HepG2 (cell line): ENCODE results near the gene CASP5. TPM values are rescaled to one million over a fixed set of nuclear protein-coding genes. Genes with fewer than 3 reads are reported as not detected.
A peak's percentile ranks its signal among the peaks of the same experiment; 100 is the strongest.

Source experiments
- HBP1 ChIP-seq: IDR thresholded peaks from 2 replicates; pipeline ENCODE4 v1.6.1; 2016; ENCODE audit warnings: low read depth, control low read depth
- HIC2 ChIP-seq: sonication (generic); formaldehyde crosslinking; IDR thresholded peaks from 2 replicates; pipeline ENCODE4 v1.9.0; 2022; ENCODE audit warnings: low read depth, missing genetic modification reagents
- KIAA2018 ChIP-seq: sonication (generic); formaldehyde crosslinking; IDR thresholded peaks from 2 replicates; pipeline ENCODE4 v1.5.0; 2020; ENCODE audit warnings: mild to moderate bottlenecking, missing genetic modification reagents, borderline replicate concordance
- NR0B2 ChIP-seq: sonication (generic); formaldehyde crosslinking; IDR thresholded peaks from 2 replicates; pipeline ENCODE4 v1.4.0; 2020; ENCODE audit warnings: mild to moderate bottlenecking, missing genetic modification reagents
- UBTF ChIP-seq: sonication (generic); formaldehyde crosslinking; IDR thresholded peaks from 2 replicates; pipeline ENCODE4 v1.4.0; 2020; ENCODE audit warnings: mild to moderate bottlenecking, missing genetic modification reagents
- ZBTB46 ChIP-seq: sonication (generic); formaldehyde crosslinking; IDR thresholded peaks from 2 replicates; pipeline ENCODE4 v1.4.0; 2020; ENCODE audit warnings: mild to moderate bottlenecking, missing genetic modification reagents, borderline replicate concordance
- ZNF101 ChIP-seq: sonication (generic); formaldehyde crosslinking; IDR thresholded peaks from 2 replicates; pipeline ENCODE4 v1.4.0; 2020; ENCODE audit warnings: mild to moderate bottlenecking, low read depth, missing genetic modification reagents, borderline replicate concordance
- ZNF264 ChIP-seq: sonication (generic); formaldehyde crosslinking; IDR thresholded peaks from 2 replicates; pipeline ENCODE4 v1.4.0; 2020; ENCODE audit warnings: missing genetic modification reagents
- ZNF274 ChIP-seq: sonication (generic); formaldehyde crosslinking; IDR thresholded peaks from 2 replicates; pipeline ENCODE4 v1.5.1; 2020; ENCODE audit warnings: mild to moderate bottlenecking, missing genetic modification reagents
- ZNF75D ChIP-seq: sonication (generic); formaldehyde crosslinking; IDR thresholded peaks from 2 replicates; pipeline ENCODE4 v1.8.1; 2023; ENCODE audit warnings: missing genetic modification reagents, mild to moderate bottlenecking, borderline replicate concordance
- ZNF790 ChIP-seq: sonication (generic); formaldehyde crosslinking; IDR thresholded peaks from 2 replicates; pipeline ENCODE4 v1.8.0; 2022; ENCODE audit warnings: missing genetic modification reagents, mild to moderate bottlenecking, borderline replicate concordance
- polyA plus RNA-seq, 8 experiments: library from polyadenylated mRNA; depleted of rRNA in 3 of 8; stranded (reverse) in 7 of 8; unstranded in 1 of 8; fragments of >200 nt; fragmentation: Illumina TruSeq in 4 of 8; extraction: Trizol in 4 of 8; gene quantifications; 2 replicates each; pipeline versions ENCODE4 v1.2.1 to v1.2.3, GENCODE V29; 2011 to 2016; ENCODE audit warnings: low read depth in 4 of 8, missing spikeins in 1 of 8, mixed read lengths in 1 of 8; ENCODE audit not compliant: insufficient read depth in 1 of 8
- total RNA-seq, 5 experiments: library from RNA; depleted of rRNA; stranded (reverse); fragments of >200 nt; fragmentation: Illumina TruSeq; extraction: Trizol; gene quantifications; 2 replicates each; pipeline ENCODE4 v1.2.3, GENCODE V29; 2016; ENCODE audit warnings: low read depth in 1 of 5

The CASP5 gene
- total and polyA plus RNA-seq, 2 of the 13 experiments (the other 11 are each of a cell fraction or from before 2014, with no cell fraction given): not detected

- TF ChIP-seq ZBTB46 (CRISPR knock-in tag) (no peak), HIC2 (CRISPR knock-in tag) (no peak), ZNF101 (CRISPR knock-in tag) (no peak), ZNF264 (CRISPR knock-in tag) (peak; percentile 91), ZNF274 (CRISPR knock-in tag) (no peak), UBTF (no peak), ZNF790 (CRISPR knock-in tag) (no peak), HBP1 (CRISPR knock-in tag) (no peak), NR0B2 (CRISPR knock-in tag) (no peak), KIAA2018 (CRISPR knock-in tag) (no peak), ZNF75D (CRISPR knock-in tag) (no peak)
These were observed 24.1 kb upstream of the CASP5 start (continued) for GRCh38 chr11:105046898-105047579.
